ENCODE measurements around the gene TMEM201. TPM values are rescaled to one million over a fixed set of nuclear protein-coding genes. Genes with fewer than 3 reads are reported as not detected.
A peak's percentile ranks its signal among the peaks of the same experiment; 100 is the strongest.
"Not testable (repeated sequence)": the region's sequence is repeated elsewhere in the genome, so short reads cannot be mapped to it uniquely, and the experiment has no call there.

Gene TMEM201
- total RNA-seq, 2 donors from 2014 or later = 5.1 to 18.1 TPM

DNA sequence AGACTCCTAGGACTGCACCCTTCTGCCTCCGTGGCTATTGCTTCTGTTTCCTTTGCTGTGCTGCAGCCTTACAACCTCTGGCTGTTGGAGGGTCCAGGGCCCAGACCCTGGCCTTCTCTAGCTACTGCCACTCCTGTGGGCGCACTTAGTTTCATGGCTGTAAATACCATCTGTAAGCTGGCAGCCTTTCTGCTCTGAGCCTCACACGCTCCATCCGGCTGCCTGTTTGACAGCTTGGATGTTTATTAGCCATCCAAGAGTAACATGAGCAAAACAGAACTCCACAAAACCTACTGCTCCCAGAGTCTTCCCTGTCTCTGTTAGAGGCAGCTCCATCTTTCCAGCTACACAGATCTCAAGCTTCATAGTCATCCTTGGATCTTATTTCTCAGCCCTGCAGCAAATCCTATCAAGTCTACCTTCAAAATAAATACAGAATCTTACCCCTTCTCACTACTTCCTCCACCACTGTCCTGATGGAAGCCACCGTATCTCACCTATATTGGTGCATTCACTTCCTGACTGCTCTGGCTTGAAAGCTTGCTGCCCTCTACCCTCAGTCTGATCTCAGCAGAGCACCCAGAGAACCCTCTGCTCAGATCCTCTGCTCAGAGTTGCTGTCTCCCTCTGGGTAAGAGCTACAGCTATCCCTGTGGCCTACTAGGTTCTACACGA lies 30.3 kb upstream of the TMEM201 start:
- no peak overlapping the region for H3K4me3 ChIP-seq
- intact Hi-C loops (cut with DNase I) = no loop called here
- no peak for DNase-seq
- no peak overlapping the region for H3K27ac ChIP-seq
- H3K27me3 ChIP-seq = no peaks in the 10 kb centered on the region
- no peak overlapping the region for H3K9ac ChIP-seq (ENCODE audit: low read depth in 2 of 2, low read length in 2 of 2)
- H3K36me3 ChIP-seq = no peaks in the 10 kb centered on the region
- TF ChIP-seq, protein P1, sequence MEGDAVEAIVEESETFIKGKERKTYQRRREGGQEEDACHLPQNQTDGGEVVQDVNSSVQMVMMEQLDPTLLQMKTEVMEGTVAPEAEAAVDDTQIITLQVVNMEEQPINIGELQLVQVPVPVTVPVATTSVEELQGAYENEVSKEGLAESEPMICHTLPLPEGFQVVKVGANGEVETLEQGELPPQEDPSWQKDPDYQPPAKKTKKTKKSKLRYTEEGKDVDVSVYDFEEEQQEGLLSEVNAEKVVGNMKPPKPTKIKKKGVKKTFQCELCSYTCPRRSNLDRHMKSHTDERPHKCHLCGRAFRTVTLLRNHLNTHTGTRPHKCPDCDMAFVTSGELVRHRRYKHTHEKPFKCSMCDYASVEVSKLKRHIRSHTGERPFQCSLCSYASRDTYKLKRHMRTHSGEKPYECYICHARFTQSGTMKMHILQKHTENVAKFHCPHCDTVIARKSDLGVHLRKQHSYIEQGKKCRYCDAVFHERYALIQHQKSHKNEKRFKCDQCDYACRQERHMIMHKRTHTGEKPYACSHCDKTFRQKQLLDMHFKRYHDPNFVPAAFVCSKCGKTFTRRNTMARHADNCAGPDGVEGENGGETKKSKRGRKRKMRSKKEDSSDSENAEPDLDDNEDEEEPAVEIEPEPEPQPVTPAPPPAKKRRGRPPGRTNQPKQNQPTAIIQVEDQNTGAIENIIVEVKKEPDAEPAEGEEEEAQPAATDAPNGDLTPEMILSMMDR (IDR thresholded peaks at IDR 0.05) = no peak
- H3K4me1 ChIP-seq = no peaks in the 10 kb centered on the region
- no peaks in the 10 kb centered on the region for H3K9me3 ChIP-seq

DNA sequence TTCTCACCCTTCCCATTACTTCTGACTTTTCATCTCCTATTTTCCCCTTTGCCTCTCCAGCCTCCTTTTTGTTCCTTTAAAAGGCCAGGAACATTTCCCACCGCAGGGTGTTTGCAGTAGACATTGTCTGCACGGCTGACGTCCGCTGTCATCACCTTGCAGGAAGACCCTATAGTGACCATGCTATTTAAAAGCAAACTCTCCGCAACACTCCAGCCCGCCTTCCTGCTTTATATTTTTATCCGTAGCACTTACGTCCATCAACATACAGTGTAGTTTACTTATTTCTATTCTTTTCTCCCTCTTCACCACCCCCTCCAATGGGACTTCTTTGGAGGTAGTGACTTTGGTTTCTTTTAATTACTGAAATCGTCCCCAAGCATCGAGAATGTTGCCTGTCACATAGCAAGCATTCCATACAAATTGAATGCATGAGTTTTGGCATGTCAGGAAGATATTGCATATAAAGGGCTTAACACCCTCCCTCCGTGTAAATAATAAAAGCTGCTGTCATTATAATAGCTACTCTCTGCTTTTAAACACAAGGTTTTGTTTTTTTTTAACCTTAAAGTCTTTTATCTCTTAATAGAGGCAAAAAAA lies 29.7 kb upstream of the TMEM201 start:
- Histone ChIP-seq H3K36me3 (no peaks in the 10 kb centered on the region), H3K27me3 (no peaks in the 10 kb centered on the region), H3K27ac (no peak overlapping the region), H3K9ac (ENCODE audit: low read depth in 2 of 2, low read length in 2 of 2) (no peak overlapping the region), H3K9me3 (no peaks in the 10 kb centered on the region), H3K4me1 (no peaks in the 10 kb centered on the region), H3K4me3 (no peak overlapping the region)
- no peak for DNase-seq
- intact Hi-C loops (cut with DNase I) = no loop called here
- TF ChIP-seq, protein P1 (IDR thresholded peaks at IDR 0.05) = no peak

DNA sequence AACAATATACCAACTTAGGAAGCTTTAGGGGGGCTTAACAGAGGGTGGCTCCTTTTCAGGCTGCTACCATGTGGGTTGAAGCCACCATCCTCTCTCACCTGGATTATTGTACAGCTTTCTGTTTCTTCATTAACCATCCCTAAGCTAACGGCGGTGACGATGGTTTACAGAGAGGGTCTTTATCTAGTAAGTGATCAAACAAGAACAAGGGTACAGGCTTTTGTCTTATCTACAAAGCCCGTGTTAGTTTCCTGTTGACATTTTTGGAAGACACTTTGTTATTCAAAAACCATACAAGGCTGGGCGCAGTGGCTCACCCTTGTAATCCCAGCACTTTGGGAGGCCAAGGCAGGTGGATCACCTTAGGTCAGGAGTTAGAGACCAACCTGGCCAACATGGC lies 29.0 kb upstream of the TMEM201 start:
- H3K4me1 ChIP-seq = no peaks in the 10 kb centered on the region
- no peaks in the 10 kb centered on the region for H3K36me3 ChIP-seq
- DNase-seq = no peak
- TF ChIP-seq, protein P1 (IDR thresholded peaks at IDR 0.05) = no peak
- no peaks in the 10 kb centered on the region for H3K9me3 ChIP-seq
- no peak overlapping the region for H3K4me3 ChIP-seq
- intact Hi-C loops (cut with DNase I) = no loop called here
- no peak overlapping the region for H3K27ac ChIP-seq
- no peak overlapping the region for H3K9ac ChIP-seq (ENCODE audit: low read depth in 2 of 2, low read length in 2 of 2)
- no peaks in the 10 kb centered on the region for H3K27me3 ChIP-seq

DNA sequence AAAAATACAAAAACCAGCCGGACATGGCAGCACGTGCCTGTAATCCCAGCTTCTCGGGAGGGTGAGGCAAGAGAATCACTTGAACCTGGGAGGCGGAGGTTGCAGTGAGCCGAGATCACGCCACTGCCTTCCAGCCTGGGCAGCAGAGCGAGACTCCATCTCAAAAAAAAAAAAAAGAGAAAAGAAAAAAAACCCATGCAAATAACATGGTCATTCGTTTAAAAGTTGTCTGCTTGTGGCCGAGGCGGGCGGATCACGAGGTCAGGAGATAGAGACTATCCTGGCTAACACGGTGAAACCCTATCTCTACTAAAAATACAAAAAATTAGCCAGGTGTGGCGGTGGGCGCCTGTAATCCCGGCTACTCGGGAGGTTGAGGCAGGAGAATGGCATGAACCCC lies 28.6 kb upstream of the TMEM201 start:
- H3K9ac ChIP-seq (ENCODE audit: low read depth in 2 of 2, low read length in 2 of 2); H3K36me3 ChIP-seq; H3K27me3 ChIP-seq; H3K4me3 ChIP-seq; H3K4me1 ChIP-seq; H3K9me3 ChIP-seq; DNase-seq; H3K27ac ChIP-seq; intact Hi-C loops (cut with DNase I): not testable (repeated sequence)

DNA sequence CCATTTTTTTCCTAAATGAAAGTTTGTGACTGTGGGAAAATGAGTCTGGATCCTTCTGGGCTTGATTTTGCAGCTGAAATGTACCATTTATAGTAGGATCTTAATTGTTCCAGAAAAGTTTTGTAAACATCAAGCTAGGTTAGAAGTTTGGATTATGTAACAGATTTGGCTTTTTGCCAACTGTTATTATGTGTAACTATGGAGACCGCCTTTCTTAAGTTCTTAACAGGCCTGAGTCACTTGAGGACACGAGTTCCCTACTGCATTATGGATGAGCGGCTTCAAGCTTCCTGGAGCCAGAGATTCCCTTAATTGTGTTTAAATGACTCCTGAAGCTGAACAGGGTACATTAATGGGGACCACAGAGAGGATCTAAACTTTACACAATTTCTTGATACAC lies 27.3 kb upstream of the TMEM201 start:
- no peak for DNase-seq
- Histone ChIP-seq H3K9me3 (no peaks in the 10 kb centered on the region), H3K36me3 (no peaks in the 10 kb centered on the region), H3K4me3 (no peak overlapping the region), H3K4me1 (no peaks in the 10 kb centered on the region), H3K27ac (no peak overlapping the region), H3K27me3 (no peaks in the 10 kb centered on the region), H3K9ac (ENCODE audit: low read depth in 2 of 2, low read length in 2 of 2) (peak overlapping the region in 1 of 2 donors; percentile 46)
- intact Hi-C loops (cut with DNase I) = no loop called here
- TF ChIP-seq, protein P1 (IDR thresholded peaks at IDR 0.05) = no peak

DNA sequence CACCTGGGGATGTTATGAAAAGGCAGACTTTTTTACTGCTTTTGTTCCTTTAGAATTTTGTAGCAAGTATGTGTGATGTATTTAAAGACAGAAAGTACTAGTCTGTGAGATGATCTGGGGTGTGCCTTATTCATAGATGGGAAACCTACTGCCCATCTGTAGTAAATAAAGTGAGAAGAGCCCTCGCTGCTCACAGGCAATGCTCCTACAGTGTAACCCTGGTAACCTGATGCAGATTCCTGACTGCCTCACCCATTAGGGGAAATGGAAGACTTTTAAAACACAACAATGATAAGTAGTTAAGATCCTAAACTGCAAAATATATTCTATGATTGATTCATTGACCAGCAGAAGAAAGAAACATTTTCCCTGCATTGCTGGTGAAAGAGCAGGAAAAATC lies 19.4 kb upstream of the TMEM201 start:
- H3K36me3 ChIP-seq = no peaks in the 10 kb centered on the region
- H3K4me3 ChIP-seq = no peak overlapping the region
- H3K27ac ChIP-seq = no peak overlapping the region
- no peak overlapping the region for H3K9ac ChIP-seq (ENCODE audit: low read depth in 2 of 2, low read length in 2 of 2)
- H3K4me1 ChIP-seq = no peaks in the 10 kb centered on the region
- H3K9me3 ChIP-seq = no peaks in the 10 kb centered on the region
- H3K27me3 ChIP-seq = no peaks in the 10 kb centered on the region
- no peak for DNase-seq
- TF ChIP-seq, protein P1 (IDR thresholded peaks at IDR 0.05) = no peak
- intact Hi-C loops (cut with DNase I) = no loop called here

DNA sequence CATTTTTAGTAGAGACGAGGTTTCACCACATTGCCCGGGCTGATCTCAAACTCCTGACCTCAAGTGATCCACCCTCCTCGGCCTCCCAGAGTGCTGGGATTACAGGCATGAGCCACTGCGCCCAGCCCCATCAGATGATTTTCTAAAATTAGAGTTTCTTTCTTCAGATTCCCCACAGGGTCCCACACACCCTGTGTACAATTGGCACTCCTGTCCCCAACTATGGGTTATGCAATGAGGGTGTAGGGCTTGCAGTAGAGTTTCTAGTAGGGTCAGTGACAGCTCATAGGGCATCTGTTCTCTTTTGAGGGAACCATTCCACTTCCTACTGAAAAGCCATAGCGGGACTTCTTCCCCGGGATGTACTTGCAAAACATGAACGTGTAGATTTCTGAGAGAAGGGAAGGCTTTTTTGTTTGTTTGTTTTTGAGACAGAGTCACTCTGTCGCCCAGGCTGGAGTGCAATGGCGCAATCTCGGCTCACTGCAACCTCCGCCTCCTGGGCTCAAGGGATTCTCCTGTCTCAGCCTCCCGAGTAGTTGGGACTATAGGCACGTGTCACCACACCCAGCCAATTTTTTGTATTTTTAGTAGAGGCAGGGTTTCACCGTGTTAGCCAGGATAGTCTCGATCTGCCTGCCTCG lies 17.7 kb upstream of the TMEM201 start:
- H3K36me3 ChIP-seq; H3K4me1 ChIP-seq; H3K4me3 ChIP-seq; DNase-seq; H3K9me3 ChIP-seq; H3K27me3 ChIP-seq; H3K9ac ChIP-seq (ENCODE audit: low read depth in 2 of 2, low read length in 2 of 2); H3K27ac ChIP-seq: not testable (repeated sequence)
- intact Hi-C loops (cut with DNase I) = loop anchor here (5.0 kb wide), 1 partner anchor 74 kb away; no protein-coding TSS in a partner anchor
